Measurements from ENCODE around the gene RPUSD1.

- TF ChIP-seq CTCF (IDR thresholded peaks at IDR 0.05) (no peak), POLR2A (IDR thresholded peaks at IDR 0.05) (no peak)
These were observed 1.9 kb upstream of the RPUSD1 start for GRCh38 chr16:790086-790485.

All from sigmoid colon (tissue), 3 donors.